Progenitor cell of endocrine pancreas (in vitro differentiated cells): ENCODE results near the gene RNU11. TPM values are rescaled to one million over a fixed set of nuclear protein-coding genes. Genes with fewer than 3 reads are reported as not detected.
A peak's percentile ranks its signal among the peaks of the same experiment; 100 is the strongest.
"Not testable (repeated sequence)": the region's sequence is repeated elsewhere in the genome, so short reads cannot be mapped to it uniquely, and the experiment has no call there.

Experiments
- DNase-seq: peaks from one replicate; pipeline ENCODE4 v3.0.0; 2021; ENCODE audit warnings: low spot score; ENCODE audit not compliant: unreplicated experiment
- H3K27ac Mint-ChIP-seq: 2 replicates; pipeline ENCODE4 v1.8.0; 2021; ENCODE audit warnings: mild to moderate bottlenecking, moderate library complexity, mixed read lengths
- H3K27me3 Mint-ChIP-seq: 2 replicates; pipeline ENCODE4 v1.8.0; 2021; ENCODE audit warnings: mixed read lengths
- H3K36me3 Mint-ChIP-seq: 2 replicates; pipeline ENCODE4 v1.8.0; 2022; ENCODE audit warnings: mixed read lengths; ENCODE audit not compliant: insufficient read depth
- H3K4me1 Mint-ChIP-seq: 2 replicates; pipeline ENCODE4 v1.8.0; 2021; ENCODE audit warnings: low read depth, mixed read lengths
- H3K4me3 Mint-ChIP-seq: 2 replicates; pipeline ENCODE4 v1.8.0; 2021; ENCODE audit warnings: low read depth, mild to moderate bottlenecking, moderate library complexity, mixed read lengths
- H3K9me3 Mint-ChIP-seq: 2 replicates; pipeline ENCODE4 v1.8.0; 2021; ENCODE audit warnings: low read depth, mixed read lengths
- CTCF ChIP-seq: fragments of 200-600 bp; sonication (generic); IDR thresholded peaks from one replicate; pipeline ENCODE4 v1.5.0; 2021; ENCODE audit warnings: antibody characterized with exemption, mild to moderate bottlenecking; ENCODE audit not compliant: unreplicated experiment
- total RNA-seq: library from RNA; stranded (reverse); gene quantifications from 2 replicates; pipeline ENCODE4 v1.2.1, GENCODE V29; 2021

Gene RNU11
- total RNA-seq, 1 donor from 2014 or later: not detected

GRCh38 chr1:28648008-28648473, 359 bp upstream of the RNU11 start:
- Mint-ChIP-seq H3K4me3 (peak overlapping the region; percentile 85), H3K4me1 (peaks cover 13% of the 10 kb centered on the region), H3K27ac (peak overlapping the region; percentile 100), H3K9me3 (no peaks in the 10 kb centered on the region), H3K36me3 (no peaks in the 10 kb centered on the region), H3K27me3 (no peaks in the 10 kb centered on the region)
- DNase-seq: peak; percentile 67
- TF ChIP-seq CTCF: no peak

- DNase-seq, H3K36me3 Mint-ChIP-seq, H3K9me3 Mint-ChIP-seq, H3K4me1 Mint-ChIP-seq, H3K27ac Mint-ChIP-seq, H3K27me3 Mint-ChIP-seq, H3K4me3 Mint-ChIP-seq: not testable (repeated sequence)
Measured at GRCh38 chr1:28653063-28653462, 4.7 kb downstream of the RNU11 start.

GRCh38 chr1:28653870-28654269, 5.5 kb downstream of the RNU11 start:
- H3K4me1 Mint-ChIP-seq, H3K36me3 Mint-ChIP-seq, H3K27ac Mint-ChIP-seq, DNase-seq, H3K4me3 Mint-ChIP-seq, H3K27me3 Mint-ChIP-seq, H3K9me3 Mint-ChIP-seq: not testable (repeated sequence)
- TF ChIP-seq CTCF: peak; percentile 38

- H3K27me3 Mint-ChIP-seq, H3K4me3 Mint-ChIP-seq, H3K27ac Mint-ChIP-seq, H3K4me1 Mint-ChIP-seq, H3K9me3 Mint-ChIP-seq, DNase-seq, H3K36me3 Mint-ChIP-seq: not testable (repeated sequence)
Measured at GRCh38 chr1:28655448-28656311, 7.3 kb downstream of the RNU11 start.

- no peak overlapping the region for H3K27ac Mint-ChIP-seq
- H3K4me1 Mint-ChIP-seq: no peaks in the 10 kb centered on the region
- H3K4me3 Mint-ChIP-seq: no peak overlapping the region
- no peaks in the 10 kb centered on the region for H3K36me3 Mint-ChIP-seq
- DNase-seq: no peak
- no peak for TF ChIP-seq CTCF
- no peaks in the 10 kb centered on the region for H3K27me3 Mint-ChIP-seq
- no peaks in the 10 kb centered on the region for H3K9me3 Mint-ChIP-seq
Measured at GRCh38 chr1:28656335-28656734, 7.9 kb downstream of the RNU11 start.

GRCh38 chr1:28663871-28664470, 15.6 kb downstream of the RNU11 start:
- Mint-ChIP-seq H3K9me3 (no peaks in the 10 kb centered on the region), H3K27ac (no peak overlapping the region), H3K4me1 (peaks cover 6% of the 10 kb centered on the region), H3K36me3 (no peaks in the 10 kb centered on the region), H3K27me3 (peaks cover 2% of the 10 kb centered on the region), H3K4me3 (no peak overlapping the region)
- no peak for DNase-seq
- TF ChIP-seq CTCF: no peak
